HEK293T (cell line): ENCODE data around the gene ALG6.

Source experiments
- ARNT ChIP-seq: fragments of 450-650 bp; IDR thresholded peaks from 2 replicates; pipeline ENCODE4 v1.6.1; 2017; ENCODE audit warnings: mild to moderate bottlenecking
- BHLHE40 ChIP-seq: fragments of 450-650 bp; IDR thresholded peaks from 2 replicates; pipeline ENCODE4 v1.6.1; 2016; ENCODE audit warnings: mild to moderate bottlenecking, moderate library complexity, borderline replicate concordance
- FOXM1 ChIP-seq: fragments of 450-650 bp; IDR thresholded peaks from 2 replicates; pipeline ENCODE4 v1.6.1; 2017; ENCODE audit warnings: mild to moderate bottlenecking, borderline replicate concordance
- NFRKB ChIP-seq: fragments of 450-650 bp; IDR thresholded peaks from 2 replicates; pipeline ENCODE4 v1.6.1; 2016; ENCODE audit warnings: mild to moderate bottlenecking, moderate library complexity
- PKNOX1 ChIP-seq: fragments of 450-650 bp; IDR thresholded peaks from 2 replicates; pipeline ENCODE4 v1.6.1; 2016
- SP1 ChIP-seq: fragments of 450-650 bp; IDR thresholded peaks from 2 replicates; pipeline ENCODE4 v1.6.1; 2017
- SUZ12 ChIP-seq: fragments of 450-650 bp; IDR thresholded peaks from 2 replicates; pipeline ENCODE4 v1.6.1; 2016; ENCODE audit warnings: mild to moderate bottlenecking
- TARDBP ChIP-seq: fragments of 450-650 bp; IDR thresholded peaks from 2 replicates; pipeline ENCODE4 v1.6.1; 2016

- TF ChIP-seq TARDBP (no peak), NFRKB (no peak), SP1 (no peak), FOXM1 (no peak), ARNT (no peak), PKNOX1 (no peak), SUZ12 (no peak), BHLHE40 (no peak)
Measured at GRCh38 chr1:63475761-63476160, 108.3 kb downstream of the ALG6 start.
